HepG2 (cell line): ENCODE data around the gene FRMD3.

Source experiments
- POLR2AphosphoS5 ChIP-seq: IDR thresholded peaks from 2 replicates; pipeline ENCODE4 v1.6.1; 2012; ENCODE audit warnings: low read depth, low read length
- YY1 ChIP-seq: IDR thresholded peaks from 2 replicates; pipeline ENCODE4 v1.6.1; 2011; ENCODE audit warnings: low read length, low read depth, moderate library complexity, mild to moderate bottlenecking; ENCODE audit not compliant: insufficient read depth, insufficient replicate concordance

DNA sequence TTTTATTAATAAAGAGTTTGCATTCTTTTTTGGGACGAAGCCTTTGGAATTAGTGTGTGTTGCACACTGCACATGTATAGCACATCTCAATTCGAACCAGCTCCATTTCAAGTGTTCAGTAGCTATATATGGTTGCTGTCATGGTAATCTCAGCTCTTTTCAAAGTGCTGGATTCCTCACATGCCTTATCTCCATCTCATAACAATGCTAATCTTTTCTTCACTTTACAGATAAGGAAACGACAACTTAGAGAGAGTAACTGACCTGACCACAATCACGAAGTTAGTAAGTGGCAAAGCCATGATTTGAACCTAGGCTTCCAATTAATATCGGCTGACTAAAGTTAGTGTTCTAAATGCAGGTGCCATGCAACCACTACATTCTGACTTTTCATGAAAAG, 270.5 kb downstream of the FRMD3 start:
- TF ChIP-seq YY1 (no peak), POLR2AphosphoS5 (no peak)
